ENCODE measurements around the gene LHX5.

LHX5 gene

DNA sequence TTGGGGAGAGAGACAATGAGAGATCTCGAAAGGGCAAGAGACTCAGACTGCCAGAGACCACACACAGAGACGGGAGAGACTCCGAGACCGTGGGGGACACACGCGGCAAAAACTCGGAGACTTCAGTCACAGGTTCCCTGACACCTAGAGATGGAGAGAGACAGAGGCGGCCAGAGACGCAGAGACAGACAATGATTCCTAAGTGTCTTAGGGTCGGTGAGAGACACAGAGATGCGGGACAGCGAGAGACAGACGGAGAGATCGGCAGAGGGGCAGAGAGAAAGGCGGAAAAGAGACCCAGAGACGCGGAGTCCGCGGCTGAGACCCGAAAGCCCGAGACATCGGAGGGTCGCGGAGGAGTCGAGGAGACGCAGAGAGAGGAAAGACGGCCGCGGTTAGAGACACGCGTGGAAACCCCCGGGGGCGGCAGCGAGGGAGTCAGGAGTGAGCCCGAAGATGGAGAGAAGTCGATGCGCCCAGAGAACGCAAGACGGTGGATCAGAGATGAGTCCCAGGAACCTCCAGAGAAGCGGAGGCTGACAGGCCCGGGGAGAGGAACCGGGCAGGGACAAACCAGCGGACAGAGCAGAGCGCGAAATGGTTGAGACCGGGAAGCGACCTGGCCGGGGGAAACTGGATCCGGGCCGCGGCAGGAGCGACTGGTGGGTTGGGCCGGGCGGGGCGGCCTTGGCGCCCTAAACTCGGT lies 7.8 kb downstream of the LHX5 start:
- H3K27ac ChIP-seq (ENCODE audit: low read depth, low read length) = no peak overlapping the region
- no peaks in the 10 kb centered on the region for H3K9me3 ChIP-seq (ENCODE audit: insufficient read depth, low read depth, low read length)
- H3K4me1 ChIP-seq (ENCODE audit: insufficient read depth, low read length) = peaks cover 23% of the 10 kb centered on the region
- 2% methylated on average over 57 of the region's 57 CpGs for WGBS
- H3K4me3 ChIP-seq (ENCODE audit: low read length) = peak overlapping the region; percentile 41
- peaks cover 76% of the 10 kb centered on the region for H3K27me3 ChIP-seq (ENCODE audit: insufficient read depth, low read length)
- peaks cover 4% of the 10 kb centered on the region; the same call in 1 of the 2 replicates for H3K36me3 ChIP-seq (ENCODE audit: insufficient read depth, low read length)
- H3K9ac ChIP-seq (ENCODE audit: low read depth, low read length) = no peak overlapping the region

DNA sequence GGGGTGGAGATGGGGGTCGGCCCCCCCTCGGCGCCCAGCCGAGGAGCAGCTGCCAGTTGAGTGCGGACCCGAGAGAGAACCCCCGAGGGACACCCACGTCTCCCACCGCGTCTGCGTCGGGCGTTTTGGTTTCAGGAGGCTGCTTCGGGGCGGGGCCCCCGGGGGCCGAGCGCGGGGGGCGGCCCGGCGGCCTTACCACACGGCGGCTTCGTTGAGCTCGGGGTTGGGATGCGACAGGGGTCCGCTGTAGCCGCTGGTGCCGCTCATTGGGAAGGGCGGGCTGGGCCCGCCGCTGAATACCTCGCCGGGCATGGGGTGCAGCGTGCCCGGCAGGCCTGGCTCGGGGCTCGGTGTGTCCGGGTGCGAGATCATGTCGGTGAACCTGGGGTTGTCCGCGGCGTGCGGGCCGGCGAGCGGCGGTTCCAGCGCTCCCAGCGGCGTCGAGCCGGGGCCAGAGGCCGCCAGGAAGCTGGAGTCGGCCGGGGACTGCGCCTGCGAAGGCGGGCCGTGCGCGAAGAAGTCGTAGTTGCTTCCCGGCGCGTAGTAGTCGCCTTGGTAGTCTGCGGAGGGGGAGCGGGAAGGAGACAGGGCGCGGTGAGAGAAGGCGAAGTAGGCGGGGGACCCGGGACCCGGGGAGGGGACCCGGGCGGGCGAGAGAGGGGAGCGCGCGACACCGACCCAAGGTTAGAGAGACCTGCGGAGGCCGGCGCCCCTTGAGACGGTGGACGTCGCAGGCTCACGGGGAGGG lies 8.5 kb downstream of the LHX5 start:
- 2% methylated on average over 91 of the region's 91 CpGs for WGBS
- H3K9ac ChIP-seq (ENCODE audit: low read depth, low read length) = no peak overlapping the region
- H3K27me3 ChIP-seq (ENCODE audit: insufficient read depth, low read length) = peaks cover 69% of the 10 kb centered on the region
- peaks cover 4% of the 10 kb centered on the region; the same call in 1 of the 2 replicates for H3K36me3 ChIP-seq (ENCODE audit: insufficient read depth, low read length)
- peaks cover 18% of the 10 kb centered on the region for H3K4me1 ChIP-seq (ENCODE audit: insufficient read depth, low read length)
- H3K4me3 ChIP-seq (ENCODE audit: low read length) = peak overlapping the region; percentile 41
- no peaks in the 10 kb centered on the region for H3K9me3 ChIP-seq (ENCODE audit: insufficient read depth, low read depth, low read length)
- H3K27ac ChIP-seq (ENCODE audit: low read depth, low read length) = no peak overlapping the region

DNA sequence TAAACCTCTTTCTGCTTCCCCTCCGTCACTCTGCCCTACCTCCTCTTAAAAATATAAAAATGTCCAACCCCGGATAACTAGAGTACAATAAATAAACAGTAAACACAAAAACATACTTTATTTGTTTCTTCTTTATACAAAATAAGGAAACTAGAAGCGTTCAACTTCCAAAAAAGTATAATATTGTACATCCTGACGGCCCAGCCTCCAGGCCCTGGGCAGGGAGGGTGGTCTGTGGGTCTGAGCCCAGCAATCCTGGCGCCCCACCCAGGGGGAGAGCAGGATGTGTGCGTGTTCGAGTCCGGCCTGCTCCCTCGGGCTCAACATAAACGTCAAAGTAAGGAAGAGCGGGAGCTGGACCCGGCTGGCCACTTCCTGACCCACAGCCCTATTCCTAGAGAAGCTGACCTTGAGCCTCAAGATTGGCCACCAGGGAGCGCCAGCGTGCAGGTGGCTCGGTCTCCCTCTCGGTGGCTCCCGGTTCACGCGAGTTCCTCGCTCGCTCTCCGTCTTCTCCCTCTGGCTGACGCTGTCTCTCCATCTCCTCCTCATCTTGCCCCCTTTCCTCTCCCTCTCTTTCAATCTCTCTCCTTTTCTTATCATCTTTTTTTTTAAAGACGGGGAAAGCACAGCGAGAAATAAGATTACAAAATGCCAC lies 9.4 kb downstream of the LHX5 start:
- peaks cover 18% of the 10 kb centered on the region for H3K4me1 ChIP-seq (ENCODE audit: insufficient read depth, low read length)
- H3K9ac ChIP-seq (ENCODE audit: low read depth, low read length) = no peak overlapping the region
- H3K36me3 ChIP-seq (ENCODE audit: insufficient read depth, low read length) = peaks cover 4% of the 10 kb centered on the region; the same call in 1 of the 2 replicates
- H3K4me3 ChIP-seq (ENCODE audit: low read length) = peak overlapping the region; percentile 30
- H3K27me3 ChIP-seq (ENCODE audit: insufficient read depth, low read length) = peaks cover 60% of the 10 kb centered on the region
- no peaks in the 10 kb centered on the region for H3K9me3 ChIP-seq (ENCODE audit: insufficient read depth, low read depth, low read length)
- WGBS = 12% methylated on average over 24 of the region's 25 CpGs
- H3K27ac ChIP-seq (ENCODE audit: low read depth, low read length) = no peak overlapping the region

DNA sequence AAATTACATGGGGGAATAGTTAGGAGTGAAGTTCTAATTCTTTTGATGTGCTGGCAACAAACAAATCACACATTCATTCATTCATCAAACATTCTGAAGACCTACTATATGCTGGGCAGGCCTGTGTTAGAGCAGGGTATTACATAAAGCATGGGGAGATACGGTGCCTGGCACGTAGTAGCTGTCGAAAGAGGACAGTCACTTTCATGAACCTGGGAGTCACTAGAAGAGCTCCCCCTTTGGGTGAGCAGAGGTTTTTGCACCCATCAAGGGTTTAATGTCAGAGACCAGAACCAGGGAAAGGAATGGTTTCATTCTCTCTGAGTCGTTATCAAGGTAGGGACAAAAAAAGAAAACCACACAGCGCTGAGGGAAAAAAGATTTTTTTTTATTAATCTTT lies 10.0 kb downstream of the LHX5 start:
- H3K9me3 ChIP-seq (ENCODE audit: insufficient read depth, low read depth, low read length) = no peaks in the 10 kb centered on the region
- no peak overlapping the region for H3K4me3 ChIP-seq (ENCODE audit: low read length)
- peaks cover 54% of the 10 kb centered on the region for H3K27me3 ChIP-seq (ENCODE audit: insufficient read depth, low read length)
- peaks cover 1% of the 10 kb centered on the region; the same call in 1 of the 2 replicates for H3K36me3 ChIP-seq (ENCODE audit: insufficient read depth, low read length)
- H3K4me1 ChIP-seq (ENCODE audit: insufficient read depth, low read length) = peaks cover 19% of the 10 kb centered on the region
- no peak overlapping the region for H3K9ac ChIP-seq (ENCODE audit: low read depth, low read length)
- 27% methylated on average over 3 of the region's 5 CpGs for WGBS
- no peak overlapping the region for H3K27ac ChIP-seq (ENCODE audit: low read depth, low read length)

DNA sequence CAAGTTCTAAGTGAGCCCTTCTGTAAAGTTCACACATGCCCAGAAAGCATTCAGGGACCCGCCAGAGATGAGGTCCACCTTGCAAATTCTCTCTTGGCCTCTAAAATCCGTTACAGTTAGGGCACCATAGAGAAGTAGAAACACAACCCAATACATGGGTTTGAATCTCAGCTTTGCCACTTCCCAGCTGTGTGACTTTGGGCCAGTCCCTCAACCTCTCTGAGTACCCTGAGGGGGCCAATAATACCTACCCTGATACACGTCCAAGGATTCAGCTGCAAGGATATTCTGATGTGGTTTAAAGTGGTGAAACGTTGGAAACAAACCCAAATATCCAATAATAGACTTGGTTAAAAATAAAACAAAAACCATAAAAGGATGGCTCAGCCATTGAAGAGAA lies 11.7 kb downstream of the LHX5 start:
- no peaks in the 10 kb centered on the region for H3K36me3 ChIP-seq (ENCODE audit: insufficient read depth, low read length)
- WGBS = 75% methylated on average over 2 of the region's 4 CpGs
- no peak overlapping the region for H3K27ac ChIP-seq (ENCODE audit: low read depth, low read length)
- H3K9me3 ChIP-seq (ENCODE audit: insufficient read depth, low read depth, low read length) = no peaks in the 10 kb centered on the region
- peaks cover 37% of the 10 kb centered on the region for H3K27me3 ChIP-seq (ENCODE audit: insufficient read depth, low read length)
- H3K4me1 ChIP-seq (ENCODE audit: insufficient read depth, low read length) = peaks cover 20% of the 10 kb centered on the region
- no peak overlapping the region for H3K9ac ChIP-seq (ENCODE audit: low read depth, low read length)
- no peak overlapping the region for H3K4me3 ChIP-seq (ENCODE audit: low read length)

DNA sequence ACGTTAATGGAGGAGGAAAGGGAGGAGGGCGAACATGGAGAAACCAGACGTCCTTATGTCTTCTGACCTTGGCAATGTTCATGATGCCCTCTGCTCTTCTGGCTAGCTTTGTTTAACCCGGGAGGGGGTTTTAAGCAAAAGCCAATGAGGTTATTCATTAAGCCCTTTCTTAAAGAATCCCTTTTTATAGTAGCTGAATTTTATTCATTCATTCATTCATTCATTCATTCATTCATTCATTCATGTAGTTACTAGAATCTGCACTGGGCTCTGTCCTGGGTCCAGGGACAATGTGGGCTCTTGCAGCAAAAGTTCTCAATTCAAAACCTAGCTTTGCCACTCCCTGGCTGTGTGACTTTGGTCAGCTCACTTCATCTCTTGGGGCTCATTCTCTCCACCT lies 14.0 kb downstream of the LHX5 start:
- Histone ChIP-seq H3K4me3 (ENCODE audit: low read length) (no peak overlapping the region), H3K27me3 (ENCODE audit: insufficient read depth, low read length) (peaks cover 15% of the 10 kb centered on the region), H3K9ac (ENCODE audit: low read depth, low read length) (no peak overlapping the region), H3K9me3 (ENCODE audit: insufficient read depth, low read depth, low read length) (no peaks in the 10 kb centered on the region), H3K27ac (ENCODE audit: low read depth, low read length) (no peak overlapping the region), H3K4me1 (ENCODE audit: insufficient read depth, low read length) (peaks cover 12% of the 10 kb centered on the region; the same call in 1 of the 2 replicates), H3K36me3 (ENCODE audit: insufficient read depth, low read length) (no peaks in the 10 kb centered on the region)
- WGBS = 88% methylated on average over 4 of the region's 4 CpGs

DNA sequence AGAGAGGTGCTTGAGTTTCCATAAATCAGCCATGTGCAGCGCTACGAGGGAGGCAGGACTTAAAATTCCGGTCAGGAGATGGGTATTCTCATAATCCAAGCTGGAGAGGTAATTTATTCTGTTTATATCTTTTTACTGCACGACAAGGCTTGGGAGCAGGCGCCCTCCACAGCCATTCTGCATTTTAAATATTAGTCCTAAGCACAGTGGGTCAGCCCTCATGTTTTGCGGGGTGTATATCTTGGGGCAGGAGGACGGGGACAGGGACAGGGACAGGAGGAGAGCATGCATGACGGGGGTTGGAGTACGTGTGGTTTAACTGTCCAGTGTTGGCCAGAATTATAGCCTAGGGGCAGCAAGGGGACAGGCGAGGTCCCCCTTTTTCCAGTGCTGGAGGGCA lies 14.5 kb downstream of the LHX5 start:
- Histone ChIP-seq H3K36me3 (ENCODE audit: insufficient read depth, low read length) (no peaks in the 10 kb centered on the region), H3K9ac (ENCODE audit: low read depth, low read length) (no peak overlapping the region), H3K27ac (ENCODE audit: low read depth, low read length) (no peak overlapping the region), H3K9me3 (ENCODE audit: insufficient read depth, low read depth, low read length) (no peaks in the 10 kb centered on the region), H3K4me3 (ENCODE audit: low read length) (no peak overlapping the region), H3K4me1 (ENCODE audit: insufficient read depth, low read length) (peaks cover 12% of the 10 kb centered on the region; the same call in 1 of the 2 replicates), H3K27me3 (ENCODE audit: insufficient read depth, low read length) (peaks cover 9% of the 10 kb centered on the region)
- WGBS = 86% methylated on average over 9 of the region's 10 CpGs

DNA sequence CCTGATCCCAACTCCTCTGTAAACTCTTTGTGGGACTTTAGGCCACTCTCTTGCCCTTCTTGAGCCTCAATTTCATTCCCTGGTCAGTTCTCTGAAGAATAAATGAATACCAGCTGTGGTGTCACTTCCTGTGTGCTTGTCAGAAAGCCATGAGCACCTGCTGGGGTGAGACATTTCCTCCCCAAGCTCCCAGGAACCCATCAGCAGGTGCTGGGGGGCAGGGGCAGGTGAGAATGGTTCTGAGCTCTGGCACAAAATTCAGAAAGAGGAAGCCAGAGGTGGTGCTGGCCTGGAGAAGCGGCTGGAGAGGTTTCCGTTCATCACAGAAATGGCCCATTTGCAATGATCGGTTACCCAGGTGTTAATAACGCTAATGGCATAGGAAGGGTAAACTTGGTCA lies 14.9 kb downstream of the LHX5 start:
- Histone ChIP-seq H3K27me3 (ENCODE audit: insufficient read depth, low read length) (peaks cover 5% of the 10 kb centered on the region; the same call in 1 of the 2 replicates), H3K9me3 (ENCODE audit: insufficient read depth, low read depth, low read length) (no peaks in the 10 kb centered on the region), H3K36me3 (ENCODE audit: insufficient read depth, low read length) (no peaks in the 10 kb centered on the region), H3K4me3 (ENCODE audit: low read length) (no peak overlapping the region), H3K27ac (ENCODE audit: low read depth, low read length) (no peak overlapping the region), H3K9ac (ENCODE audit: low read depth, low read length) (no peak overlapping the region), H3K4me1 (ENCODE audit: insufficient read depth, low read length) (peaks cover 12% of the 10 kb centered on the region; the same call in 1 of the 2 replicates)
- WGBS = 74% methylated on average over 4 of the region's 4 CpGs

DNA sequence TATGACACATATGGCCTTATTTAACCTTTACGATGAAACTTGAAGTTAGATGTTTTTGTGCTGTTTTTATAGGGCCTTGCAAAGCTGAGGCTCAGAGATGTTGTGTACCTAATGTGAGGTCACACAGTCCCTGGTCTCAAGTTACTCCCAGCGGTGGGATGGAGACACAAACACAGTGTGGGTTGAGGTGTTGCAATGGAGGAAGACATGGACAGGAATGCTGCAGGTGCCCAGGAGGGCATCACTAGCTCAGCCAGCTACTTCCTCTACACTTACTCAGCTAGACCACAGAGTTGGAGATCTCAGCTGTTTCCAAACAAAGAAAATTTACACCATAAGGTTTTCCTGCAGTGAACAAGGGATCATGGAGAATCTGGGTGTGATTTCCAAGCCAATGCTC lies 15.5 kb downstream of the LHX5 start:
- Histone ChIP-seq H3K27me3 (ENCODE audit: insufficient read depth, low read length) (no peaks in the 10 kb centered on the region; the same call in 1 of the 2 replicates), H3K4me3 (ENCODE audit: low read length) (no peak overlapping the region), H3K4me1 (ENCODE audit: insufficient read depth, low read length) (peaks cover 12% of the 10 kb centered on the region; the same call in 1 of the 2 replicates), H3K27ac (ENCODE audit: low read depth, low read length) (no peak overlapping the region), H3K9me3 (ENCODE audit: insufficient read depth, low read depth, low read length) (no peaks in the 10 kb centered on the region), H3K36me3 (ENCODE audit: insufficient read depth, low read length) (no peaks in the 10 kb centered on the region), H3K9ac (ENCODE audit: low read depth, low read length) (no peak overlapping the region)
- WGBS = 85% methylated on average over 2 of the region's 2 CpGs

DNA sequence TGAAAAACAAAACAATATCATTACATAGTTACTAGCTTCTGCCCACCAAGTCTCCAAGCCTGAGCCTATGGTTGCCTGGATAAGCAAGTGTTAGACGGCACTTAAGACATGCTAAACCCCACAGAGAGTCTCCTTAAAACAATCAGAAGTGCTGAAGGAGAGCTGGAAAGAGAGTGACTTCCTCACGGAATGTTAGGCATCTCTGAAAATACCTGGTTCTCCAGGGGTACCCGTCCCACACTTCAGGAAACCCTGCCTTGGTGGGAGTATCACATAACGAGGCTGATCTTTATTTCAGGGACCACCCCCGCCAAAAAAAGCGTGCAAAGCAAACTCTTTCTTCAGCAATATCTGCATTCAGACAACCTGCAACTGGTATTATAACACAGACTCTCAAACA lies 18.3 kb downstream of the LHX5 start:
- Histone ChIP-seq H3K9ac (ENCODE audit: low read depth, low read length) (no peak overlapping the region), H3K27ac (ENCODE audit: low read depth, low read length) (no peak overlapping the region; the same call in 1 of the 2 replicates), H3K4me1 (ENCODE audit: insufficient read depth, low read length) (peaks cover 12% of the 10 kb centered on the region; the same call in 1 of the 2 replicates), H3K9me3 (ENCODE audit: insufficient read depth, low read depth, low read length) (no peaks in the 10 kb centered on the region), H3K36me3 (ENCODE audit: insufficient read depth, low read length) (no peaks in the 10 kb centered on the region), H3K4me3 (ENCODE audit: low read length) (no peak overlapping the region), H3K27me3 (ENCODE audit: insufficient read depth, low read length) (no peaks in the 10 kb centered on the region)
- 54% methylated on average over 6 of the region's 6 CpGs for WGBS

DNA sequence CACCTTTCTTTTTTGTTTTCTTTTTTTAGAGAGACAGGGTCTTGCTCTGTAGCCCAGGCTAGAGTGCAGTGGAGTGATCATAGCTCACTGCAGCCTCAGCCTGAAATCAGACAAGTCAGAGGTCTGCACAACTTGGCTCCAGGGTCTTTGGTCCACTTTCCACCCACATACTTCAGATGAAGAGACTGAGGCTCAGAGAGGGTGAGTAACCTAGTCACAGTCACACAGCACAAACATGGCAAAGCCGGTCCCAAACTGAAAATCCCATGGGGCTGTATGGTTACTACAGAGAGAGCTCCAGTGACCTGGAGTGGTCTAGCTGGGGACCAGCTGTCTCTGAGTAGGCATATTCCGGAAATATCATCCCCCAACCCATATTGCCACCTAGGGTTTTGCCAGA lies 19.2 kb downstream of the LHX5 start:
- 96% methylated on average over 2 of the region's 2 CpGs for WGBS
- Histone ChIP-seq H3K9me3 (ENCODE audit: insufficient read depth, low read depth, low read length) (no peaks in the 10 kb centered on the region), H3K27me3 (ENCODE audit: insufficient read depth, low read length) (no peaks in the 10 kb centered on the region), H3K36me3 (ENCODE audit: insufficient read depth, low read length) (no peaks in the 10 kb centered on the region), H3K27ac (ENCODE audit: low read depth, low read length) (no peak overlapping the region), H3K4me1 (ENCODE audit: insufficient read depth, low read length) (peaks cover 12% of the 10 kb centered on the region; the same call in 1 of the 2 replicates), H3K4me3 (ENCODE audit: low read length) (no peak overlapping the region), H3K9ac (ENCODE audit: low read depth, low read length) (no peak overlapping the region)

All from HUES64 (cell line).